Measurements from ENCODE around the gene NFATC3. TPM values are rescaled to one million over a fixed set of nuclear protein-coding genes. Genes with fewer than 3 reads are reported as not detected.
"Not testable (repeated sequence)": the region's sequence is repeated elsewhere in the genome, so short reads cannot be mapped to it uniquely, and the experiment has no call there.

The NFATC3 gene
- total and polyA plus RNA-seq, 4 donors = 9.7 to 21.2 (median 16.8) TPM

GRCh38 chr16:68116256-68116867 lies 31.2 kb downstream of the NFATC3 start:
- H3K9me3 ChIP-seq (ENCODE audit: control insufficient read depth in 4 of 4, low read length in 3 of 4) = no peaks in the 10 kb centered on the region
- H3K9ac ChIP-seq (ENCODE audit: low read depth in 1 of 2, low read length in 2 of 2) = no peak overlapping the region
- no peaks in the 10 kb centered on the region for H3K36me3 ChIP-seq (ENCODE audit: control insufficient read depth in 4 of 4, insufficient read depth in 3 of 4, low read depth in 1 of 4, low read length in 3 of 4)
- 85% methylated on average over 2 of the region's 2 CpGs for WGBS
- no peak overlapping the region for H3K4me3 ChIP-seq (ENCODE audit: low read depth in 1 of 3, low read length in 3 of 3)
- peaks cover 0 to 11% (median 4%) of the 10 kb centered on the region in 4 donors for H3K4me1 ChIP-seq (ENCODE audit: control insufficient read depth in 4 of 4, insufficient read depth in 4 of 4, low read length in 3 of 4)
- no peak for DNase-seq (ENCODE audit: low spot score)
- H3K27ac ChIP-seq (ENCODE audit: low read depth in 1 of 2, low read length in 2 of 2) = no peak overlapping the region
- TF ChIP-seq RAD21 (IDR thresholded peaks at IDR 0.05) (peak; percentile 26 to 47), ATF3 (IDR thresholded peaks at IDR 0.05) (no peak), HNF4G (IDR thresholded peaks at IDR 0.05) (no peak)
- TF ChIP-seq, protein P1, sequence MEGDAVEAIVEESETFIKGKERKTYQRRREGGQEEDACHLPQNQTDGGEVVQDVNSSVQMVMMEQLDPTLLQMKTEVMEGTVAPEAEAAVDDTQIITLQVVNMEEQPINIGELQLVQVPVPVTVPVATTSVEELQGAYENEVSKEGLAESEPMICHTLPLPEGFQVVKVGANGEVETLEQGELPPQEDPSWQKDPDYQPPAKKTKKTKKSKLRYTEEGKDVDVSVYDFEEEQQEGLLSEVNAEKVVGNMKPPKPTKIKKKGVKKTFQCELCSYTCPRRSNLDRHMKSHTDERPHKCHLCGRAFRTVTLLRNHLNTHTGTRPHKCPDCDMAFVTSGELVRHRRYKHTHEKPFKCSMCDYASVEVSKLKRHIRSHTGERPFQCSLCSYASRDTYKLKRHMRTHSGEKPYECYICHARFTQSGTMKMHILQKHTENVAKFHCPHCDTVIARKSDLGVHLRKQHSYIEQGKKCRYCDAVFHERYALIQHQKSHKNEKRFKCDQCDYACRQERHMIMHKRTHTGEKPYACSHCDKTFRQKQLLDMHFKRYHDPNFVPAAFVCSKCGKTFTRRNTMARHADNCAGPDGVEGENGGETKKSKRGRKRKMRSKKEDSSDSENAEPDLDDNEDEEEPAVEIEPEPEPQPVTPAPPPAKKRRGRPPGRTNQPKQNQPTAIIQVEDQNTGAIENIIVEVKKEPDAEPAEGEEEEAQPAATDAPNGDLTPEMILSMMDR (IDR thresholded peaks at IDR 0.05; ENCODE audit: low read depth, low read length, missing input control) = peak; percentile 15
- no peaks in the 10 kb centered on the region for H3K27me3 ChIP-seq (ENCODE audit: control insufficient read depth in 4 of 4, insufficient read depth in 4 of 4, low read length in 3 of 4)

DNA sequence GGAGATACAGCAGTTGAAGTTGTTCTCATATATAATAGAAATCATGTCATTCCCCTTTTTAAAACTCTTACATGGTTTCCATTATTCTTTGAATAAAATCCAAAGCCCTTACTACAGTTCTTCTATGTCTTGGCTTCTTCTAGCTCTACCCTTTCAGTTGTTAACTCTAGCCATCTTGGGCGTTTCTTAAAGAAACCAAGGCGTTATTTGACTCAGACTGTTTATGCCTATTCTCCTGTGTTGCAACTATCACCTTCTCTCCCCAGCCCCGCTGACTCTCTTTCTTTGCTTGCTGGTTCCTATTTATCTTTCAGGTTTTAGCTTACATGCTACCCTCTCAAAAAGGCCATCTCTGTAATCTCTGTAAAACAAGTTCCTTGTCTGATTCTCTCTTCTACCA lies 32.7 kb downstream of the NFATC3 start:
- H3K4me3 ChIP-seq (ENCODE audit: low read depth in 1 of 3, low read length in 3 of 3) = no peak overlapping the region
- H3K36me3 ChIP-seq (ENCODE audit: control insufficient read depth in 4 of 4, insufficient read depth in 3 of 4, low read depth in 1 of 4, low read length in 3 of 4) = no peaks in the 10 kb centered on the region
- no peak overlapping the region for H3K9ac ChIP-seq (ENCODE audit: low read depth in 1 of 2, low read length in 2 of 2)
- H3K27ac ChIP-seq (ENCODE audit: low read depth in 1 of 2, low read length in 2 of 2) = no peak overlapping the region
- no peaks in the 10 kb centered on the region for H3K27me3 ChIP-seq (ENCODE audit: control insufficient read depth in 4 of 4, insufficient read depth in 4 of 4, low read length in 3 of 4)
- H3K9me3 ChIP-seq (ENCODE audit: control insufficient read depth in 4 of 4, low read length in 3 of 4) = no peaks in the 10 kb centered on the region
- WGBS = 89% methylated on average over 3 of the region's 3 CpGs
- peaks cover 0 to 9% (median 3%) of the 10 kb centered on the region in 4 donors for H3K4me1 ChIP-seq (ENCODE audit: control insufficient read depth in 4 of 4, insufficient read depth in 4 of 4, low read length in 3 of 4)
- no peak for DNase-seq (ENCODE audit: low spot score)
- no peak for TF ChIP-seq HNF4A (conservative IDR thresholded peaks at IDR 0.05)
- TF ChIP-seq SP1 (IDR thresholded peaks at IDR 0.05) = no peak
- no peak for TF ChIP-seq RXRA (IDR thresholded peaks at IDR 0.05)
- no peak for TF ChIP-seq YY1 (IDR thresholded peaks at IDR 0.05)
- TF ChIP-seq FOXA1 (IDR thresholded peaks at IDR 0.05) = no peak
- TF ChIP-seq, protein P1 (IDR thresholded peaks at IDR 0.05; ENCODE audit: low read depth, low read length, missing input control) = no peak
- TF ChIP-seq, protein P2, sequence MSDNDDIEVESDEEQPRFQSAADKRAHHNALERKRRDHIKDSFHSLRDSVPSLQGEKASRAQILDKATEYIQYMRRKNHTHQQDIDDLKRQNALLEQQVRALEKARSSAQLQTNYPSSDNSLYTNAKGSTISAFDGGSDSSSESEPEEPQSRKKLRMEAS (IDR thresholded peaks at IDR 0.05) = no peak
- TF ChIP-seq TAF1 (conservative IDR thresholded peaks at IDR 0.05) = no peak

DNA sequence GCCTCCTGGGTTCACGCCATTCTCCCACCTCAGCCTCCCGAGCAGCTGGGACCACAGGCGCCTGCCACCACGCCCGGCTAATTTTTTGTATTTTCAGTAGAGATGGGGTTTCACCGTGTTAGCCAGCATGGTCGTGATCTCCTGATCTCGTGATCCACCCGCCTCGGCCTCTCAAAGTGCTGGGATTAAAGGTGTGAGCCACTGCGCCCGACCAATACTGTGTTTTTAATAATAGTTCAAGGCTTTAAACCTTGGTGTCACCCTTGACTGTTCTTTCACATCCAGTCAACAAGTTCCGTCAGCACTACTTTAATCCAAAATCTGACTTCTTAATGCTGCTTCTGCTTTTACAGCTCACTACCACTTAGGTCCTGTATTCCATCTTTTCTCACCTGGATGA lies 33.8 kb downstream of the NFATC3 start:
- DNase-seq (ENCODE audit: low spot score); H3K27ac ChIP-seq (ENCODE audit: low read depth in 1 of 2, low read length in 2 of 2): not testable (repeated sequence)

DNA sequence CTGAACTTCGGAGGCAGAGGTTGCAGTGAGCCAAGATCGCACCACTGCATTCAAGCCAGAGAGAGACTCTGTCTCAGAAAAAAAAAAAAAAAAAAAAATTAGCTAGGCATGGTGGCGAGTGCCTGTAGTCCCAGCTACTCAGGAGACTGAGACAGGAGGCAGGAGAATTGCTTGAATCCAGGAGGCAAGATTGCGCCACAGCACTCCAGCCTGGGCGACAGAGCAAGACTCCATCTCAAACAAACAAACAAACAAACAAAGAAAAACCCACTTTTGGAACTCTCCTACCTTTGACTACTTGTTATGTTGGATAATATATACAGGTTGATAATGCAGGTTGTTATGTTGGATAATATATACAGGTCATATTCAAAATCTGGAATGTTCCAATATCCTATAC lies 35.3 kb downstream of the NFATC3 start:
- not testable (repeated sequence) for H3K36me3 ChIP-seq (ENCODE audit: control insufficient read depth in 4 of 4, insufficient read depth in 3 of 4, low read depth in 1 of 4, low read length in 3 of 4); H3K4me3 ChIP-seq (ENCODE audit: low read depth in 1 of 3, low read length in 3 of 3); DNase-seq (ENCODE audit: low spot score); H3K27me3 ChIP-seq (ENCODE audit: control insufficient read depth in 4 of 4, insufficient read depth in 4 of 4, low read length in 3 of 4); H3K4me1 ChIP-seq (ENCODE audit: control insufficient read depth in 4 of 4, insufficient read depth in 4 of 4, low read length in 3 of 4); H3K27ac ChIP-seq (ENCODE audit: low read depth in 1 of 2, low read length in 2 of 2); H3K9ac ChIP-seq (ENCODE audit: low read depth in 1 of 2, low read length in 2 of 2); H3K9me3 ChIP-seq (ENCODE audit: control insufficient read depth in 4 of 4, low read length in 3 of 4)
- WGBS = 89% methylated on average over 5 of the region's 5 CpGs

More for the DNA sequence above, 33.8 kb downstream of the NFATC3 start:
- not testable (repeated sequence) for H3K36me3 ChIP-seq (ENCODE audit: control insufficient read depth in 4 of 4, insufficient read depth in 3 of 4, low read depth in 1 of 4, low read length in 3 of 4); H3K27me3 ChIP-seq (ENCODE audit: control insufficient read depth in 4 of 4, insufficient read depth in 4 of 4, low read length in 3 of 4); H3K4me1 ChIP-seq (ENCODE audit: control insufficient read depth in 4 of 4, insufficient read depth in 4 of 4, low read length in 3 of 4); H3K9ac ChIP-seq (ENCODE audit: low read depth in 1 of 2, low read length in 2 of 2); H3K4me3 ChIP-seq (ENCODE audit: low read depth in 1 of 3, low read length in 3 of 3); H3K9me3 ChIP-seq (ENCODE audit: control insufficient read depth in 4 of 4, low read length in 3 of 4)
- 92% methylated on average over 13 of the region's 13 CpGs for WGBS

Data from liver (tissue), 9 donors.